GM12878 (cell line): Measurements from ENCODE around the gene NGB.

Experiments
- EP300 ChIP-seq, 2 experiments: fragments of 150-350 bp in 1 of 2; IDR thresholded peaks; 2 replicates each; pipeline ENCODE4 v1.6.1; 2011 to 2012; ENCODE audit warnings: low read depth in 2 of 2, low read length in 2 of 2, borderline replicate concordance in 1 of 2, improper control_type of control experiment in 1 of 2, inconsistent platforms in 1 of 2; ENCODE audit not compliant: control insufficient read depth in 1 of 2
- EZH2 ChIP-seq: IDR thresholded peaks from 2 replicates; pipeline ENCODE4 v1.6.1; 2012; ENCODE audit warnings: low read depth, mild to moderate bottlenecking, control low read depth, inconsistent platforms, low read length, borderline replicate concordance; ENCODE audit not compliant: control insufficient read depth
- GABPA ChIP-seq: IDR thresholded peaks from 2 replicates; pipeline ENCODE4 v1.6.1; 2014; ENCODE audit warnings: antibody characterized with exemption, low read depth, mild to moderate bottlenecking, inconsistent platforms
- MTA3 ChIP-seq: IDR thresholded peaks from 2 replicates; pipeline ENCODE4 v1.6.1; 2012; ENCODE audit warnings: low read length, inconsistent platforms, borderline replicate concordance
- SMC3 ChIP-seq: IDR thresholded peaks from 2 replicates; pipeline ENCODE4 v1.6.1; 2011; ENCODE audit warnings: low read length, improper control_type of control experiment, borderline replicate concordance
- TF ChIP-seq, protein P1 (sequence below): IDR thresholded peaks from 2 replicates; pipeline ENCODE4 v1.6.1; 2012; ENCODE audit warnings: low read depth, low read length, improper control_type of control experiment

DNA sequence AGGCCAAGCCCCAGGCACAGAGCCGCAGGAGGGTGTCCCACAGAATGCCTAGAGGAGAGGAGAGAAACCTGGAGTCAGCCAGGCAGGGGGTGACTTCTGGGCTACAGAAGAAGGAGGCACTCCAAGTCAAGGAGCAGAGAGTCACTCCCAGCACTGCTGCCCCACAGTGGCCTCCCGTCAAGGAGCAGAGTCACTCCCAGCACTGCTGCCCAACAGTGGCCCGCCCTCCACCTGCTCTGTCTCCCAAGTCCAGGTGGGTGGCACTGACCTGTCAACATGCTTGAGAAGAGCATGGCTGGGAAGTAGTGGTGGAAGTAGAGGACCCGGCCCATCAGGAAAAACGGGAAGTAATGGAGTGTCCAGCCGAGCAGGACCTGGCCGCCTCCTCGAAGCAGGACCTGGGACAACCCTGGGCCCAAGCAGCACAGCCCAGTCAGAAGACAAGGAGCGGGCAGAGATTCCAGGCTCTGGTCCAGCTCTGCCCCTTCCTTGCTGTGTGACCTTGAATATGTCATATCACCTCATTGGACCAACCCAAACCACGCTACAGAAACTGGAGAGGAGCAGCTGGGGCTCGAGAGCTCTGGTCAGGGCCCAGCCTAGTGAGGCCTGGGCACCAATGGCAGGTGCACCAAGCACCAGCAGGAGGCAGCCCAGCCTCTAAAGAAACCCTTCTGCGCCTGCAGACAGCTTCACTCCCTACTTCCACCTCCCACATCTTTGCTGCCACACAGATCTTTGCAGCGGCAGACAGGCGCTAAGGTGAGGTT is 7.6 kb upstream of the NGB start:
- TF ChIP-seq EZH2 (no peak), SMC3 (no peak), MTA3 (no peak), GABPA (no peak), EP300 (IDR thresholded peaks at IDR 0.05; ENCODE audit: borderline replicate concordance in 1 of 2, control insufficient read depth in 1 of 2, low read depth in 2 of 2, low read length in 2 of 2) (no peak)
- TF ChIP-seq, protein P1, sequence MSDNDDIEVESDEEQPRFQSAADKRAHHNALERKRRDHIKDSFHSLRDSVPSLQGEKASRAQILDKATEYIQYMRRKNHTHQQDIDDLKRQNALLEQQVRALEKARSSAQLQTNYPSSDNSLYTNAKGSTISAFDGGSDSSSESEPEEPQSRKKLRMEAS: no peak
